Measurements from ENCODE around the gene MAP4K5.

Gene MAP4K5

DNA sequence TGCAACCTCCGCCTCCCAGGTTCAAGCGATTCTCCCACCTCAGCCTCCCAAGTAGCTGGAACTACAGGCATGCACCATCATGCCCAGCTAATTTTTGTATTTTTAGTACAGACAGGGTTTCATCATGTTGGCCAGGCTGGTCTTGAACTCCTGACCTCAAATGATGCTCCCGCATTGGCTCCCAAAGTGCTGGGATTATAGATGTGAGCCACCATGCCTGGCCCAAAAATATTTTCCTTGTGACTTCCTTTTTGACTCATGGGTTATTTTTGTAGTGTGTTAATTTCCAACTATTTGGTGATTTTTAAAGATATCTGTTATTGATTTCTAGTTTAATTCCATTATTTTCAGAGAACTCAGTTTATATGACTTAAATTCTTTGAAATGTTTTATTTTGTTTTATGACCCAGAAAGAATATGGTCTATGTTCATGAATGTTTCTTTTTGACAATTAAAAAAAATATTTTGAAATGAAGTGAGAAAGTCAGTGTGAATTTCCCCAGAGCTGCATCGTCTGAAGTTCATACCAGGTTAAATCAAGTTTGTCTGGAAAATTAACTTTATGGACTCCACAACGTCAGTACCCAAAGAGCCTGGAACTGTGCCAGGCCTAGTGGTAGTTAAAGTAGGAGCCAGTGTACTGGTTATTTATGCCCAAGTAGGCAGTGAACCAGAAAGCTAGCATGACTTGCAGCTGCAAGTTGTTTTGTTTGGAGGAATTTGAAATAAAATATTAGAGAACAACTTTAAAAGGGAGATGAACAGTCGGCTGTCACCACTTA is 132.9 kb downstream of the MAP4K5 start:
- peaks cover 23% of the 10 kb centered on the region for H3K4me1 ChIP-seq (ENCODE audit: control insufficient read depth, insufficient read depth, low read length)
- no peaks in the 10 kb centered on the region for H3K36me3 ChIP-seq (ENCODE audit: control insufficient read depth, insufficient read depth, low read length, severe bottlenecking)
- no peak overlapping the region for H3K9ac ChIP-seq (ENCODE audit: low read length)
- H3K27me3 ChIP-seq (replicated peaks; ENCODE audit: control insufficient read depth, insufficient read depth, low read length), result no peaks in the 10 kb centered on the region
- H3K4me3 ChIP-seq (ENCODE audit: low read length), result no peak overlapping the region
- peak; percentile 63 for DNase-seq (ENCODE audit: low read depth)
- no peaks in the 10 kb centered on the region for H3K9me3 ChIP-seq (ENCODE audit: control insufficient read depth, low read length)

DNA sequence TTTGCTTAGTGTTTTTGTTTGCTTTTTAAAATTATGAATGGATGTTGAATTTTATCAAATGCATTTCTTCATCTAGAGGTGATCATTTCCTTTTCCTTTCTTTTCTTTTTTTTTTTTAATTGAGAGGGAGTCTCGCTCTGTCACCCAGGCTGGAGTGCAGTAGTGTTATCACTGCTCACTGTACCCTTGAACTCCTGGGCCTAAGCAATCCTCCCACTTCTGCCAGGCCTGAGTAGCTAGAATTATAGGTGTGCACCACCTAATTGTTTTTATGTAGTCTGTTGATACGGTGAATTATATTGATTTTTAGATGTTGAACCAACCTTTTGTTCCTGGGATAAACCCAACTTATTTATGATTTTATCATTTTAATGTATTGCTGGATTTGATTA is 134.2 kb downstream of the MAP4K5 start:
- Histone ChIP-seq H3K27me3 (replicated peaks; ENCODE audit: control insufficient read depth, insufficient read depth, low read length) (no peaks in the 10 kb centered on the region), H3K4me1 (ENCODE audit: control insufficient read depth, insufficient read depth, low read length) (peaks cover 23% of the 10 kb centered on the region), H3K4me3 (ENCODE audit: low read length) (no peak overlapping the region), H3K9me3 (ENCODE audit: control insufficient read depth, low read length) (no peaks in the 10 kb centered on the region), H3K36me3 (ENCODE audit: control insufficient read depth, insufficient read depth, low read length, severe bottlenecking) (no peaks in the 10 kb centered on the region), H3K9ac (ENCODE audit: low read length) (no peak overlapping the region)
- no peak for DNase-seq (ENCODE audit: low read depth)

DNA sequence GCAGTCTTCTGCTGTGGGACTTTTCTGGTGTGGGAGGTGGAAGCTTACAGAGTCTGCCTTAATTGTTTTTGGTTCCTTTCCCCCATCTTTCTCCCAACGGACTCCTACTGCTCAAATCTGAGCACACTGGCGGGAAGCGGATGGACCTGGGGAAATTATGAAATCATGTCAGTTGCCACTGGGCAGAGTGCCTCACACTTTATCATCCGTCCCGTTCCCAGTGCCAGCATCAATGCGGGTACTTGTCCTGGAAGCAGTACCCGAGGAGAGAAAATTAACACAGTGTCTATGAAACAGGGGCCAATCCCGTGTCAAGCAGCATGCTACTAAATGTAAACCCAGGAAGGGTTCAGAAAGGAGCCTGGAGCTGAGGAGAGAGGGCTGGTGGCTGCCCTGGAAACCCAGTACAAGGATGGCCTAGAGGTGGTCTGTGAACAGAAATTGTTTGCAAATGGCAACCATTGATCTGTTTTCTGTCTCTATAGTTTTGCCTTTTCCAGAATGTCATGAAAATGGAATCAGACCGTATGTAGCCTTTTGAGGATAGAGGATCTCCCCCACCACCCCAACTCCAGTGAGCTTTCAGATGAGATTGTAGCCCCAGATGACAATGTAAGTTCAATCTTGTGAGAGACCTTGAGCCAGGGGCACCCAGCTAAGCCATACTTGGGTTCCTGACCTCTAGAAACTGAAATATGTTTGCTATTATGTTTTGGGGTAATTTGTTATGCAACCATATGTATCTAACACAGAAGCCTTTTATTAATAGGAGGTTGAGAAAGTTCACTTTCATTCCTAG is 134.8 kb downstream of the MAP4K5 start:
- H3K4me3 ChIP-seq (ENCODE audit: low read length), result peak overlapping the region; percentile 88
- peak overlapping the region; percentile 81 for H3K9ac ChIP-seq (ENCODE audit: low read length)
- H3K9me3 ChIP-seq (ENCODE audit: control insufficient read depth, low read length), result no peaks in the 10 kb centered on the region
- H3K36me3 ChIP-seq (ENCODE audit: control insufficient read depth, insufficient read depth, low read length, severe bottlenecking), result no peaks in the 10 kb centered on the region
- no peaks in the 10 kb centered on the region for H3K27me3 ChIP-seq (replicated peaks; ENCODE audit: control insufficient read depth, insufficient read depth, low read length)
- peak; percentile 47 for DNase-seq (ENCODE audit: low read depth)
- H3K4me1 ChIP-seq (ENCODE audit: control insufficient read depth, insufficient read depth, low read length), result peaks cover 23% of the 10 kb centered on the region

DNA sequence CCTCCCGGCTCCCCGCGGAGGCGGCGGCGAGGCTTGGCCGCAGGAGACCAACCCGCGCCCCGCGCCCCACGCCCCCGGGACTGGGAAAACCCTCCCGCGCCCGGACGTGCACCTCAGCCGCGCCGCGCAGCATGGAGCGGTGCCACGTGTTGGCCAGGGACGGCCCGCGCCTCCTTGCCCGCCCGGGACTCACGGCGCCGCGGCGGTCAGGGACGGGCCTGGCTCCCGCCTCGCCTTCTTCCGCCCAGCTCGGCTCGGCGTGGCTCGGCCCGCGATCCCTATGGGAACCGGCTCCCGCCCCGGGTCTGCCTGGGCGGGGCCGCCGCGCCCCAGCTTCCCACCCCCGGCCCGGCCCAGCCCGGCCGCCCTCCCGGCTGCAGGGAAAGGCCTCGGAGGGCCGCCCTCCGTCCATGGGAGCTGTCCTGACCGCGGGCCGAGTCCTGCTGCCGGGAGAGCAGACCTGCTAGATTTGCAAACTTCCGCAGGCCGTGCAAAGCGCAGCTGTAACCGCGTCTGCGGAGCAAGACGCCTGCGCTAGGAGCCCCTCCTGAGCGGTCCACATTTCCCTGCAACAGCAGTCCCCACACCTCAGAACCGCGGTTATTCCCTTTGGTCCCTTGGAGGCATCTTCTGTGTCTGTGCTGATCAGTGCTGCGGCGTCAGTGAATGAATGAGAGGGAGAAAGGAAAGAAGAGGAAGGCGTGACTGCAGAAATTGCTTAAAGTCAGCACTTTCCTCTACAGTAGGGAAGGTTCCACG is 135.6 kb downstream of the MAP4K5 start, which contains the start of gene CDKL1:
CDKL1 (minus strand) TSS at position 251 of the 759 bp plus-strand sequence. CDS start 1,013 bp downstream, outside the sequence.
- Histone ChIP-seq H3K36me3 (ENCODE audit: control insufficient read depth, insufficient read depth, low read length, severe bottlenecking) (no peaks in the 10 kb centered on the region), H3K27me3 (replicated peaks; ENCODE audit: control insufficient read depth, insufficient read depth, low read length) (no peaks in the 10 kb centered on the region), H3K9ac (ENCODE audit: low read length) (peak within 1 kb of the TSS; percentile 81), H3K4me3 (ENCODE audit: low read length) (peak within 1 kb of the TSS; percentile 88), H3K4me1 (ENCODE audit: control insufficient read depth, insufficient read depth, low read length) (peaks cover 23% of the 10 kb centered on the region), H3K9me3 (ENCODE audit: control insufficient read depth, low read length) (no peaks in the 10 kb centered on the region)
- DNase-seq (ENCODE audit: low read depth), result peak; percentile 84

DNA sequence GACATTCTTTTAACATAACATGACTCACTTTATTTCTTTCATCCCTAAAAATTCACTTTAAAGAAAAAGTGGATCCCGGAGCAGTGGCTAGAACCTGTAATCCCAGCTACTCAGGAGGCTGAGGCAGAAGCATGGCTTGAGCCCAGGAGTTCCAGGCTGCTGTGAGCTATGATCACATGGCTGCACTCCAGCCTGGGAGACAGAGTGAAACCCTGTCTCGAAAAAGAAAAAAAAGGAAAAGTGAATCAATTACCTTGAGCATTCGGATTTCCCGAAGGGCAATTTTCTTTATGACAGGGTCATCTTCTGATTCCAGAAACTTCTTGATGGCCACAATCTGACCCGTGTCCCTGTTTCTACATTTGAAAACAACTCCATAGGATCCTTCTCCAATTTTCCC is 136.9 kb downstream of the MAP4K5 start:
- no peak for DNase-seq (ENCODE audit: low read depth)
- H3K4me3 ChIP-seq (ENCODE audit: low read length), result peak overlapping the region; percentile 88
- no peaks in the 10 kb centered on the region for H3K9me3 ChIP-seq (ENCODE audit: control insufficient read depth, low read length)

DNA sequence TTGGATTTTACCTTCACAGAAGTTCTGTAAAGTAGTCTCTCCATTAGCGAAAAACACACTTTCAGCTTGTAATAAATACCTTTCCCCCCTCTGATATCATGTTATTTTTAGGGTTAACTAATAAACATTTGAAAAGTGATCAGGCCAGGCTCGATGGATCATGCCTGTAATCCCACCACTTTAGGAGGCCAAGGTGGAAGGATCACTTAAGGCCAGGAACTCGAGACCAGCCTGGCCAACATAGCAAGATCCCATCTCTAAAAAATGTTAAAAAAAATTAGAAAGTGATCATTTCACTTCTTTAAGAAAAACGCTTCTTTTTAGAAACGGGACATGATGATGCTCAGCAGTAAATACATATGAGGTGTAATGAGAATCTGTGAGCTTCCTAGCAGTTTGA is 137.7 kb downstream of the MAP4K5 start:
- Histone ChIP-seq H3K27me3 (replicated peaks; ENCODE audit: control insufficient read depth, insufficient read depth, low read length) (no peaks in the 10 kb centered on the region), H3K9ac (ENCODE audit: low read length) (no peak overlapping the region), H3K36me3 (ENCODE audit: control insufficient read depth, insufficient read depth, low read length, severe bottlenecking) (no peaks in the 10 kb centered on the region), H3K4me3 (ENCODE audit: low read length) (no peak overlapping the region), H3K4me1 (ENCODE audit: control insufficient read depth, insufficient read depth, low read length) (peaks cover 19% of the 10 kb centered on the region), H3K9me3 (ENCODE audit: control insufficient read depth, low read length) (no peaks in the 10 kb centered on the region)
- DNase-seq (ENCODE audit: low read depth), result no peak

More for the DNA sequence above, 136.9 kb downstream of the MAP4K5 start:
- Histone ChIP-seq H3K9ac (ENCODE audit: low read length) (peak overlapping the region; percentile 81), H3K27me3 (replicated peaks; ENCODE audit: control insufficient read depth, insufficient read depth, low read length) (no peaks in the 10 kb centered on the region), H3K4me1 (ENCODE audit: control insufficient read depth, insufficient read depth, low read length) (peaks cover 23% of the 10 kb centered on the region), H3K36me3 (ENCODE audit: control insufficient read depth, insufficient read depth, low read length, severe bottlenecking) (no peaks in the 10 kb centered on the region)

DNA sequence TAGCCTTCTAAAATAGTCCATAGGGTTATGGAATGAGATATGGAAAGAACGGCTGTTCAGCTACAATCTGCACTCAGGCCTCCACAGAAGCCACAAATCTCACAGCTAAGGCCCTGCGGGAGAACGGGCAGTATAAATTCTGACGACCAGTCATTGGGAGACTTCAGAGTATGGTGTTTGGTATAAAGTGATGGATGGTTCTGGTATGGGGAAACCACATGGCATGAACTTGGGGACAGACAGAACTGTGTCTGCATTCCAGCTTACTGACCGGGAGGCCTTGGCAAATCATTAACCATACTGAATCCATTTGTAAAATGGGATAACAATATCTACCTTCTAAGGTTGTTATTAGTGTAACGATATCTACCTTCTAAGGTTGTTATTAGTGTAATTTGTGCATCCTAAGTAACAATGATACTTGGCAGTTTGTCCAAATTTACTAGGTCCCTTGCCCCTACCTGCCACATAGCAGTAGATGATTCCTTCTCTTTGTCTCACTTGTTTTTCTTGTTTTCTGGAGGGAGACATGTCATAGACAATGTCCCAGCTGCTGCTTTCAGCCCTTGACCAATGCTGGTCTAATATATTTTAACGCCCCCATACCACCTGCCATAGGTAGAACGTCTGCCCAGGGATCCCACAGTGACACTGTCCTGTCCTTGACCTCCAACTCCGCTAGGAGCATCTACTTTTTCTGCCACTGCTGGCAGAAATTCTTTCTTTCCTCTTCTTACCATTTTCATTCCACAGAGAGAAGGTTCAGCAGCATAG is 142.5 kb downstream of the MAP4K5 start:
- DNase-seq (ENCODE audit: low read depth), result no peak
- Histone ChIP-seq H3K4me3 (ENCODE audit: low read length) (no peak overlapping the region), H3K27me3 (replicated peaks; ENCODE audit: control insufficient read depth, insufficient read depth, low read length) (no peaks in the 10 kb centered on the region), H3K9me3 (ENCODE audit: control insufficient read depth, low read length) (no peaks in the 10 kb centered on the region), H3K4me1 (ENCODE audit: control insufficient read depth, insufficient read depth, low read length) (peaks cover 4% of the 10 kb centered on the region), H3K9ac (ENCODE audit: low read length) (no peak overlapping the region), H3K36me3 (ENCODE audit: control insufficient read depth, insufficient read depth, low read length, severe bottlenecking) (no peaks in the 10 kb centered on the region)

DNA sequence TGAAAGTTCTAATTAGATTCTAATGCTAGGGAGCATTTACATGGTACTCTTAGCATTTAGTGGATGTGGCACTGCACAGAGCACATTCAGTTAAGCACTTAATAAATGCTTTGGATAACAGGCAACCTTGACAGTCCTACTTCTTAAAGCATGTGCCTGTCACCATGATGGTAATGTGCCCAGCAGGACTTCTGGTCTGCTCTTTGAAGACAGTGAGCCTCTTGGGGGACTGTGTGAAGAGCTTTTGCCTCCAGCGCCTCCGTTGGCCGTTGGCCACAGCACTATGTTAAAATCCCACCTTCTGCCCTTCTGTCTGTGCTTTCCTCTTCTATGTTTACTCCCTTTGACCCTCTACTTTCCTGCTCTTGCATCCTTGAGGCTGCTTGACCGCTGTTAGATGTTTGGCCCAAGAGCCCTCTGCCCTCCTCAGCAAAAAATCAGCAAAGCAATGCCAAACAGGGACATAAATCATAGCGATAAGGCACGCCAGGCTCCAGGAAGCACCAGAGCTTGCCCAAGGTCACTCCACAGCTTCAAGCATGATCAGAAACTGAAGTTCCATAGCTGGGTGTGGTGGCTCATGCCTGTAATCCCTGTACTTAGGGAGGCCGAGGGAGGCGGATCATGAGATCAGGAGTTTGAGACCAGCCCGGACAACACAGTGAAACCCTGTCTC is 144.0 kb downstream of the MAP4K5 start:
- Histone ChIP-seq H3K4me1 (ENCODE audit: control insufficient read depth, insufficient read depth, low read length) (peaks cover 4% of the 10 kb centered on the region), H3K9me3 (ENCODE audit: control insufficient read depth, low read length) (no peaks in the 10 kb centered on the region), H3K27me3 (replicated peaks; ENCODE audit: control insufficient read depth, insufficient read depth, low read length) (no peaks in the 10 kb centered on the region), H3K4me3 (ENCODE audit: low read length) (no peak overlapping the region), H3K9ac (ENCODE audit: low read length) (no peak overlapping the region), H3K36me3 (ENCODE audit: control insufficient read depth, insufficient read depth, low read length, severe bottlenecking) (no peaks in the 10 kb centered on the region)
- DNase-seq (ENCODE audit: low read depth), result no peak

DNA sequence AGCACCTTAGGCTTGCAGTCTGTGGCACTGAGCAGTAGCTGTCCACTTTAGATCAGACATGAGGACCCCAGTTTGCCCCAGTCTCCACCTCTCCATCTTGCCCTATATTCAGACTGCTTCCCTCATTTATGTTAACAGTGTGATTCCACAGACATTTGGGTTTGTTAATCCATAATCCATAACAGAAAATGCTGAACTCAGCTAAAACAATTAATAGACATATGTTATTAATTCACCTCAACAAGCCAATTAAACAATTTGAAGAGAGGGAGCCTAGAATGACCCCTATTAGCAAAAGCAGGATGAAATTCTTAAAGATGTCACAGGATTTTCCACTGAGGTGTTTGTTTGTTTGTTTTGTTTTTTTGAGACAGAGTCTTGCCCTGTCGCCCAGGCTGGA is 144.8 kb downstream of the MAP4K5 start:
- Histone ChIP-seq H3K9me3 (ENCODE audit: control insufficient read depth, low read length) (no peaks in the 10 kb centered on the region), H3K27me3 (replicated peaks; ENCODE audit: control insufficient read depth, insufficient read depth, low read length) (no peaks in the 10 kb centered on the region), H3K9ac (ENCODE audit: low read length) (no peak overlapping the region), H3K4me3 (ENCODE audit: low read length) (no peak overlapping the region), H3K4me1 (ENCODE audit: control insufficient read depth, insufficient read depth, low read length) (peaks cover 4% of the 10 kb centered on the region), H3K36me3 (ENCODE audit: control insufficient read depth, insufficient read depth, low read length, severe bottlenecking) (no peaks in the 10 kb centered on the region)
- no peak for DNase-seq (ENCODE audit: low read depth)

DNA sequence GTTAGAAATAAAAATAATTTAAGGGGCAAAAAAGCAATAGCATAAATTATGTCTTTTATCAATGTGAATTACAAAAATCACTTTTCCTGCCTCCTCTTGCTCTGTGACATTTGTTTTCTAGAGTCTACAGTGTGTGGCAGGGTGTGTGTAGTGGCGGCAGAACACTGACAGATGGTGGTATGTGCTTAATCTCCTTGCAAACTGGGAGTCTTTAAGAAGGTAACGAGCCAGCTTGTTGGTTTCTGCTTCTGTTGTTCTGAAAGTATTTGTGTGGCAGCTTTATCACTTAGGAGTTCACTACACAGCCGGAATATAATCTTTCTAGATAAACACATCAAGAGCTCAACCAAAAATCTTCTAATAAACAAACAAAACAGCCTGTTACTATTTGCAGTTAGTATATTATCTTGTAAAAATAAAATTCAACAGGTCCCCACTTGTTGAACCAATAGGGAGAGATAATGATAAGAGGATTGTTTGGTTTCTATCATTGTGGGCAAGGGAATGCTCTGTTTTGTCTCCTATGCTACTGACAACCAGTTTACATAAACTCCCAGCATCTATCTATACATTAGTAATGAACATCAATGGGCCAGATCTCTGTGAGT is 148.6 kb downstream of the MAP4K5 start:
- Histone ChIP-seq H3K9me3 (ENCODE audit: control insufficient read depth, low read length) (no peaks in the 10 kb centered on the region), H3K27me3 (replicated peaks; ENCODE audit: control insufficient read depth, insufficient read depth, low read length) (no peaks in the 10 kb centered on the region), H3K9ac (ENCODE audit: low read length) (no peak overlapping the region), H3K36me3 (ENCODE audit: control insufficient read depth, insufficient read depth, low read length, severe bottlenecking) (no peaks in the 10 kb centered on the region), H3K4me3 (ENCODE audit: low read length) (no peak overlapping the region), H3K4me1 (ENCODE audit: control insufficient read depth, insufficient read depth, low read length) (peaks cover 4% of the 10 kb centered on the region)
- no peak for DNase-seq (ENCODE audit: low read depth)
